PFSK-1 (cell line): ENCODE data around the gene PTPN12.

Source experiments
- POLR2AphosphoS5 ChIP-seq: IDR thresholded peaks from 2 replicates; pipeline ENCODE4 v1.6.1; 2012; ENCODE audit warnings: low read depth, mild to moderate bottlenecking, control low read depth, low read length, moderate library complexity
- REST ChIP-seq, 2 experiments: IDR thresholded peaks; 2 replicates each; pipeline versions ENCODE4 v1.6.1 to v1.8.0; 2011 to 2012; ENCODE audit warnings: low read depth in 2 of 2, low read length in 2 of 2, control low read depth in 1 of 2, inconsistent platforms in 1 of 2, mild to moderate bottlenecking in 1 of 2, moderate library complexity in 1 of 2; ENCODE audit not compliant: insufficient read depth in 1 of 2
- SIN3A ChIP-seq: IDR thresholded peaks from 2 replicates; pipeline ENCODE4 v1.6.1; 2012; ENCODE audit warnings: mild to moderate bottlenecking, low read length, moderate library complexity, borderline replicate concordance; ENCODE audit not compliant: insufficient read depth
- TAF1 ChIP-seq: IDR thresholded peaks from 2 replicates; pipeline ENCODE4 v1.6.1; 2012; ENCODE audit warnings: low read length, control low read depth, borderline replicate concordance; ENCODE audit not compliant: insufficient read depth

GRCh38 chr7:77542409-77542808 is 5.3 kb downstream of the PTPN12 start:
- no peak for TF ChIP-seq POLR2AphosphoS5
- no peak for TF ChIP-seq TAF1
- no peak for TF ChIP-seq REST (IDR thresholded peaks at IDR 0.05; ENCODE audit: insufficient read depth in 1 of 2, low read depth in 2 of 2, low read length in 2 of 2)
- no peak for TF ChIP-seq SIN3A
